ENCODE data around the gene NCK2.

DNA sequence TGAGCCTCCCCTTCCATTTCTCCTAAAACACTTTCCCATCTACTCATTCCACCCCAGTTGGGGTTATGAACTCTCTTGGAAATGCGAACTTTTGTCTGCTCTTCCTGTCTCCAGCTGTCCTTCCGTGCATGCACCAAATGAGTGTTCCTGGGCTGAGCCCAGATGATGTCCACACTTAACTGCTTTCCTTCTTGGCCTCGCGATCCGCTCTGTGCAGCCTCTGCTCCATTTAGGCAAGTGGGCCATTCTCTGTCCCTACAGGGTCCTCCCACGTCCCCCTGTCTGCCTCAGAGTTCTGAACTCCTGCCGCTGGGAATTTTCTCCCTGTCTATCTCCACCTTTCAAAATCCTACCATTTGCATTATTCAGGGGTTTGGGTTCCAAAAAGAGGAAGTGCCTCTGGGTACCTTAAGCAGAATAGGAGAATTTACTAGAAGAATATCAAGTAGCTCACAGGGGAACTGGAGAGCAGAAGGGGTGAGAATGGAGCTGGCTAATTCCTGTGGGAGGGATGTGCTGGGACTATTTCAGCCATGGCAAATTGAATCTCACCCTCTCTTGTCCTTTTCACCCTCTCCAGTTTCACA, 4.7 kb upstream of the NCK2 start:
- TF ChIP-seq, protein P1, sequence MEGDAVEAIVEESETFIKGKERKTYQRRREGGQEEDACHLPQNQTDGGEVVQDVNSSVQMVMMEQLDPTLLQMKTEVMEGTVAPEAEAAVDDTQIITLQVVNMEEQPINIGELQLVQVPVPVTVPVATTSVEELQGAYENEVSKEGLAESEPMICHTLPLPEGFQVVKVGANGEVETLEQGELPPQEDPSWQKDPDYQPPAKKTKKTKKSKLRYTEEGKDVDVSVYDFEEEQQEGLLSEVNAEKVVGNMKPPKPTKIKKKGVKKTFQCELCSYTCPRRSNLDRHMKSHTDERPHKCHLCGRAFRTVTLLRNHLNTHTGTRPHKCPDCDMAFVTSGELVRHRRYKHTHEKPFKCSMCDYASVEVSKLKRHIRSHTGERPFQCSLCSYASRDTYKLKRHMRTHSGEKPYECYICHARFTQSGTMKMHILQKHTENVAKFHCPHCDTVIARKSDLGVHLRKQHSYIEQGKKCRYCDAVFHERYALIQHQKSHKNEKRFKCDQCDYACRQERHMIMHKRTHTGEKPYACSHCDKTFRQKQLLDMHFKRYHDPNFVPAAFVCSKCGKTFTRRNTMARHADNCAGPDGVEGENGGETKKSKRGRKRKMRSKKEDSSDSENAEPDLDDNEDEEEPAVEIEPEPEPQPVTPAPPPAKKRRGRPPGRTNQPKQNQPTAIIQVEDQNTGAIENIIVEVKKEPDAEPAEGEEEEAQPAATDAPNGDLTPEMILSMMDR (IDR thresholded peaks at IDR 0.05), result no peak
- TF ChIP-seq POLR2A (IDR thresholded peaks at IDR 0.05), result no peak

Data from body of pancreas (tissue), 4 donors.